A549 treated with AZD2906 at 1 μM for 4 hours (cell line): ENCODE measurements around the gene QRFPR. TPM values are rescaled to one million over a fixed set of nuclear protein-coding genes. Genes with fewer than 3 reads are reported as not detected.

Experiments used
- total RNA-seq: library from RNA; stranded (reverse); fragments of 200-300 nt; extraction: Qiagen RNA extraction; gene quantifications from 5 replicates; pipeline ENCODE4 v1.2.3, GENCODE V29; 2022

QRFPR gene
- total RNA-seq, result 0.08 to 0.09 TPM (median 0.09 TPM) in 3 of 5 replicates, not detected in the others

GRCh38 chr4:121380776-121381462 is at the start of gene QRFPR:
TSS of gene QRFPR (minus strand) at chr4:121381018. CDS start at chr4:121380647, 371 bp downstream.

Other genes starting within 250 kb of the QRFPR start
- 0.11 to 0.74 TPM (median 0.19 TPM) in 5 replicates for gene TNIP3, start 216.7 kb downstream of the QRFPR start, total RNA-seq